ENCODE data around the gene MRGPRG.

Gene MRGPRG

DNA sequence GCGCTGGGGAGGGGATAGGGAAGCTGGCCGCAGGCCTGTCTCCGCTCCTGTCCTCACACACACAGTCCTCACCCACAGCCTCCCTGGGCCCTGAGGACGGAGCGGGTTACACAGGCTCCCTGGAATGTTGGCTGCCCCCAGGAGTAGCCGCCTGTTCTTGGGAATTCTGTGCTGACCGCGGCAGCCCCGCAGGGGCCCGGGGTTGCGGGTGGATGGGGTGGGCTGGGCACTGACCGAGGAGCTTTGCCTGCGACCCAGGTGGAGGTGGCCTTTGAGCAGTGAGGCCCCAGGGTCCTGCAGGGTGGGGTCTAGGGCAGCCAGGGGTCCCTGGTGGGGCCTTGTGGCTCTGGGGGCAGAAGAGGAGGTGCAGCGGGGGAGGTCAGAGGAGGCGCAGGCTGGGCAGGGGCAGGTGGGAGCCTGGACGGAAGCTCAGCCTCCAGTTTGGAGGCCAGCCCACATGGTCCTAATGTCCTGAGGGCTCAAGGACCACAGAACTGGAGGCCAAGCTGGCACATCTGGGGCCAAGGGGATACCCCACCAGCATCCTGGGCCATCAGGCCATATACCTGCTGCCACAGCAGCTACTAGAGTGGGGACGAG lies 6.6 kb upstream of the MRGPRG start:
- no peak for DNase-seq

- DNase-seq = no peak
These were observed 5.9 kb upstream of the MRGPRG start for GRCh38 chr11:3224401-3225057.

GRCh38 chr11:3223932-3224381 lies 5.3 kb upstream of the MRGPRG start:
- DNase-seq = no peak

DNA sequence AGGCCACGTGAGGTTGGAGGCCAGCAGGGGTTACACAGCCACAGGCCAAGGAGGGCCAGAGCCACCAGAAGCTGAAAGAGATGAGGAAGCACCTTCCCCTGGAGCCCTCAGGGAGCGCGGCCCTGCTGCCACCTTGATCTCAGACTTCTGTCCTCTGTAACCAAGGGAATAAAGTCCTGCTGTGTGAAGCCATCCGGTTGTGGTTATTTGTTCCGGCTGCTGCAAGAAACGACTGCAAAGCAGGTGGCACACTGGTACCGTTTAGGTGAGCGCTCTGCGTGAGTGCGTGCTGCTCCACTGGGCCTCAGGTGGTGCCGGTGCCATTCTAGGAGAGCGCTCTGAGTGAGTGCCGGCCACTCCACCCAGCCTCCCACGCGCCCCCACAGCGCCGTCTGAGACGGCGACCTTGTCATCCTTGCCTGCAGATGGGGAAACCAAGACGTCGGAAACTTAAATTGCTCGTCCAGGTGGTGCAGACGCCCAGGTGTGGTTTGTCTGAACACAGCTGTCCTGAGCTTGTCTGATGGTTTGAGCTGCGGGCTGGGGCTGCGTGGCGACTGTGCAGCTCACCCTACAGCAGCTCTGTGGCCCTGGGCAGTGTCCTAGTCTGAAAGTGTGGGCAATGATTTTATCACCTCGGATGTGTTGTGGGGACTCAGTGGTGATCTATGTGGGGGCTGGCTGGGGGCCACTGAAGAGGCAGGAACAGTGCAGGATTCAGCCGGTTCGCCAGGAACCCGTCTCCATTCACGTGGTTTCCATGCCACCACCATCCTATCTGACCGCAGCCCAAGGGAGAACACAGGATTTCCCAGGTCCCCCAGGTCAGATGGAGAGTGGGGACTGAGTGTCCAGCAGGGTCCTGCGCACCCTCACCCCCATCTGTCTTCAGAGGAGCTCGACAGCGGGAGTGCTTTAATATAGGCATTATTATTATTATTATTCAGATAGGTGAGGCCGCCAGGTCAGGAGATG lies 4.6 kb upstream of the MRGPRG start:
- DNase-seq = peak; percentile 80

- no peak for DNase-seq
These were observed 3.6 kb upstream of the MRGPRG start for GRCh38 chr11:3222003-3222855.

GRCh38 chr11:3221408-3222002 lies 2.9 kb upstream of the MRGPRG start:
- no peak for DNase-seq

- no peak for DNase-seq
These were observed 2.2 kb upstream of the MRGPRG start for GRCh38 chr11:3220521-3221407.

DNA sequence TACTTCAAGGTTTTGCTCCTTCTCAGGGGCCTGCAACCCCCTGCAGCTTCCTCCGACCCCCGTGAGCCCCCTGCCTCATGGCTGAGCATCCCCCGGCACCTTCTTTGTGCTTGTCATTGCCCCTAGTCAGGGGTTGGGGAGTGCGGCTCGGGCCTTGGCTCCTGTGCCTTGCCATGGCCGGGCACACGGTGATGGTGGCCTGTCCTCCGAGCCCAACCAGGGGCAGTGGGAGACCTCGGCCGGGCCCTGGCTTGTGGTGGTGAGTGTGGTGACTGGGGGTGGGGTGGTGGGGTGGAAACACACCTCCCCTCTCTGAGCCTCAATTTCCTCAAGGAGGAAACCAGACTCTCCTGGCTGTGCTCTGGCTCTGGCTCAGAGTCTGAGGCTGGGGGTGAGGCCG lies 1.5 kb upstream of the MRGPRG start:
- DNase-seq = no peak

DNA sequence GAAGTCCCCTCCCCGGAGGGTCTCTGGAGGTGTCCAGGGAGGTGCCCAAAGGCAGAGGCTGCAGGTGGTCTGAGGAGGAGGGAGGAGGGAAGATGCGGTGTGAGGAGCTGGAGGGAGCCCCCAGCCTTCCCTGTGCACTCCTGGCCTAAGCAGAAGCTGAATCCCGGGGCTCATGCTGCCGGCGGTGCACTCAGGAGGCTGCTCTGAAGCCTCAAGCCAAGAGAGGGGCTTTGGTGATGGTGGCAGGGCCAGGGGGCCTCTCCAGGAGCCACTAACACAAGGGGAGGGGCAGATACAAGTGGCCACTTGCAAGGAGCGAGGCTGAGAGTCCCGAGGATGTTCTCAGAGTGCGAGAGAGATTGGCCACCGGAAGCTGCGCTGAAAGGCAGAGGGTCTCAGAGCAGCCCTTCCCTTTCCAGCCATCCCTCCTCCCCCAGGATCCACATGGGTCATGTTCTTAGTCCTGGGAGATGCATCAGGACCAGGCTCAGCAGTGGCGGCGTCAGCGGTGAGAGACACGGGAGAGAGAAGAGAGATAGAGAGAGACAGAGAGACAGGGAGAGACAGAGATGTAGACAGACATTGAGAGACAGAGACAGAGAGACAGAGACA lies 774 bp upstream of the MRGPRG start:
- DNase-seq = peak; percentile 0

- no peak for DNase-seq
These were observed 663 bp downstream of the MRGPRG start for GRCh38 chr11:3217818-3218482.

- no peak for DNase-seq
These were observed 2.5 kb downstream of the MRGPRG start for GRCh38 chr11:3216027-3216525.

- no peak for DNase-seq
These were observed 3.1 kb downstream of the MRGPRG start for GRCh38 chr11:3215346-3216026.

GRCh38 chr11:3214420-3214699 lies 4.3 kb downstream of the MRGPRG start:
- no peak for DNase-seq

- DNase-seq = no peak
These were observed 4.8 kb downstream of the MRGPRG start for GRCh38 chr11:3213659-3214419.

- no peak for DNase-seq
These were observed 10.3 kb downstream of the MRGPRG start for GRCh38 chr11:3208272-3208671.

DNA sequence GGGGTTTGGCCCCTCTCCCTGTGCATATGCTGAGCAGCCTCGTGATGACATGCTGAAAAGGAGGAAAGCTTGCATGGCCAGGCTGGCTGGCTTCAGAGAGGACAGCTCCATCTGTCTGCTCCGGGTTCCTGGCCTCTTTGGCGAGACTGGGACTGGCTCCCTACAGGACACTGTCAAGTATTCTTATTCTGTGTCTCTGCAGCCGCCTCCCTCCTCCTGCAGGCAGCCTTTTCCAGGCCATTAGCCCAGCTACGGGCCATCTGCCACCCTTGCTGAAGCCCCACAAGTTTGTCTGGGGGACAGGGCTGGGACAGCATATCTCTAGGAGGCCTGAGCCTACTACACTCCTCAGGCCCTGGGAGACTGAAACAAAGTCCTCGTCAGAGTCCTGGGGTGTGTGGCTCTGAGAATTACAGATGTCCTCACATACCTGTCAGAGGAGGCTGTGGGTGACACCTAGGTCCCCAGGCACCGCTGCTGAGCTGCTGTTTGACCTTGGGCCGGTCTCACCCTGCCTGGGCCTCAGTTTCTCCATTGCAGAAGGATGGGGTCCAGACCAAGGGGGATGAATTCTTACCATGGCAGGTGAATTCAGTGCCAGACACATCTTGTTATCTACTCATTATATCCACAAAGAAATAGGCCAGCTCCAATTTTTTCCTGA lies 11.0 kb downstream of the MRGPRG start:
- DNase-seq = no peak

- DNase-seq = no peak
These were observed 11.8 kb downstream of the MRGPRG start for GRCh38 chr11:3206922-3207204.

DNA sequence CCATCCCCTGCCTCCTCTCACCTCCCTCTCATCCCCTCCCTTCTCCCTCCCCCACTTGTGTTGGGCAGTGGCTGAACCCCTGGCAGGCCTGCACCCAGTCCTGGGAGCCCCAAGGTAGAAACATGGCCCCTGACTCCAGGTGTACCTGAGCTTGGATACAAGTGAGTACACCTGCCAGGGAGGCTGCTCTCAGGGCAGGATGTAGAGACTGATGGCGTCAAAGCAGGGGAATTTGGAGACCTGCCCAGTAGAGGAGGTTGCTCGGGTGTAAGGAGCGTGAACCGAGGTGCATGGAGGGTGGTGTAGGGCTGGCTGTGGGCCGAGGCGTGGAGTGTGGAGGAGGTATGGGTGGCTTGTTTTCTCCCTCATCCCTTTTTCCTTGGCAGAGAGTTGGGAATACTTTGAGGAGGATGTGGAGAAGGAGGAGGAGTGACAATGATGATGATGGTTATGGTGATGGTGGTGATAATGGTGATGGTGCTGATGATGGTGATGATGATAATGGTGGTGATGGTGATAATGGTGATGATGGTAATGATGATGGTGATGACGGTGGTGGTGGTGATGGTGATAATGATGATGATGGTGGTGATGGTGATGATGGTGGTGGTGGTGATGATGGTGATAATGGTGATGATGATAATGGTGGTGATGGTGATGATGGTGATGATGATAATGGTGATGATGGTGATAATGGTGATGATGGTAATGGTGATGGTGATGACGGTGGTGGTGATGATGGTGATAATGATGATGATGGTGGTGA lies 12.3 kb downstream of the MRGPRG start:
- DNase-seq = no peak
